ENCODE data around the gene SRCAP.

The SRCAP gene

DNA sequence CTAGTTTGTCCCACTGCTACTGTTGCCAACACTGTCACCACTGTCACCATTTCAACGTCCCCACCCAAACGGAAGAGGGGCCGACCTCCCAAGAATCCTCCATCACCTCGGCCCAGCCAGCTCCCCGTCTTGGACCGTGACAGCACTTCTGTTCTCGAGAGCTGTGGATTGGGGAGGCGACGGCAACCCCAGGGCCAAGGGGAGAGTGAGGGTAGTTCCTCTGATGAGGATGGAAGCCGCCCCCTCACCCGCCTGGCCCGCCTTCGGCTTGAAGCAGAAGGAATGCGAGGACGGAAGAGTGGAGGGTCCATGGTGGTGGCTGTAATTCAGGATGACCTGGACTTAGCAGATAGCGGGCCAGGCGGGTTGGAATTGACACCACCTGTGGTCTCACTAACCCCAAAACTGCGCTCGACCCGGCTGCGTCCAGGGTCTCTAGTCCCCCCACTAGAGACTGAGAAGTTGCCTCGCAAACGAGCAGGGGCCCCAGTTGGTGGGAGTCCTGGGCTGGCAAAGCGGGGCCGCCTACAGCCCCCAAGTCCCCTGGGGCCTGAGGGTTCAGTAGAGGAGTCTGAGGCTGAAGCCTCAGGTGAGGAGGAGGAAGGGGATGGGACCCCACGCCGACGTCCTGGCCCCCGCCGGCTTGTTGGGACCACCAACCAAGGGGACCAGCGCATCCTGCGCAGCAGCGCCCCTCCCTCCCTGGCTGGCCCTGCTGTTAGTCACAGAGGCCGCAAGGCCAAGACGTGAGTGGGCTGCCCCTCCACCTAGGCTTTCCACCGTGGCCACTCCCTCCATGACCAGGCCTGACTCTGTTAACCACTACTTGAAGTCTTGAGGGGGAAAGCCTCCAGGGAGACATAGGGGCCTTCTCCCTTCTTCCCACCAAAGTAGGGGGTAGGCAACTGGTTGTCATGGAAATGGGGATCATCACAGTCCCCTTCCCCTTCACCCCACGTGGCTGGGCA, 40.3 kb downstream of the SRCAP start:
- Histone ChIP-seq H3K9ac (ENCODE audit: low read length) (no peak overlapping the region), H3K4me3 (ENCODE audit: low read depth, low read length) (no peak overlapping the region), H3K4me1 (ENCODE audit: control insufficient read depth, insufficient read depth, low read length) (peaks cover 18% of the 10 kb centered on the region; the same call in 1 of the 2 replicates), H3K27me3 (ENCODE audit: control insufficient read depth, insufficient read depth, low read length) (no peaks in the 10 kb centered on the region), H3K36me3 (ENCODE audit: control insufficient read depth, insufficient read depth, low read length) (peaks cover 71% of the 10 kb centered on the region), H3K9me3 (ENCODE audit: control insufficient read depth, insufficient read depth, low read depth, low read length) (no peaks in the 10 kb centered on the region), H3K27ac (ENCODE audit: low read depth, low read length) (no peak overlapping the region)

DNA sequence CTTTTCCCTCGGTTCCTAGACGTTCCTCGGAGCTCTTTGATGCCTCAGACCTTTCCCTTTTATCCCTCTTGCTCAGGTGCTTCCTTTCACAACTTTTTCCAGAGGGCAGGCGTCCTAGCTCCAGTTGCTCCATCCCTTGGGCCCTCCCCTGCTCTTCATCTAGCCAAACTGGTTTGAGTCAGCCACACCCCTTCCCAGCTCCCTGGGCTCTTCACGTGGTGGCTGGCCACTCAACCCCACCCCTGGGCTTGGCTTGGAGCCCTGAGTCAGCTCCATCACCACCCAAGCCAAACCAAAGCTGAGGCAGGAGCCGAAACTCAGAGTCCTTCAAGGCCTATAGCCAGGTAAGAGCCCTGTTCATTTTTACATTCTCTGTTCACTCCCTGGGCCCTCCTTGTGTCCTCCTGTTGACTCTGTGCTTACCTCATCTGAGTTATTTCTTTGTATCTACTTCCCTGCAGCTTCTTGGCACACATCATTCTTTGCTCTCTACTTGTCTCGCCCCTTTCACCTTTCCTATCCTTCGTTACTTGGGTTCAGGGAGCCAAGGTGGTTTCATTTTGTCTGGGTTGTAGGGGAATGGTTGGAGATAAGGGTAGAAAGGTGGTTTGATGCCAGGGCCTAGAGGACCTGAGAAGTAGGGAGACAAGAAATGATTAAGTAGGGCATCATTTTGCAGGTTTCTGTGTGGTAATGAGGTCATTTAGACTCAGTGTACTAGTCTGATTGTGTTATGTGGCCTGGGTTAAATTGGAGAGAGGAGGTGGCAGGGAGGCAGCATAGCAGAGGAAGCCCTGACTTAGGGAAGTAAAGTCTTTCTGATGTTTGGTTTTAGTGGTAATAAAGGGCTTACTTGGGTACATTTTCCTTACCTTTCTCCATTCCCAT, 41.6 kb downstream of the SRCAP start:
- H3K9ac ChIP-seq (ENCODE audit: low read length), result peak overlapping the region; percentile 54
- peaks cover 18% of the 10 kb centered on the region; the same call in 1 of the 2 replicates for H3K4me1 ChIP-seq (ENCODE audit: control insufficient read depth, insufficient read depth, low read length)
- no peaks in the 10 kb centered on the region for H3K9me3 ChIP-seq (ENCODE audit: control insufficient read depth, insufficient read depth, low read depth, low read length)
- H3K27ac ChIP-seq (ENCODE audit: low read depth, low read length), result no peak overlapping the region
- H3K27me3 ChIP-seq (ENCODE audit: control insufficient read depth, insufficient read depth, low read length), result no peaks in the 10 kb centered on the region
- peak overlapping the region; percentile 27; the same call in 1 of the 2 replicates for H3K4me3 ChIP-seq (ENCODE audit: low read depth, low read length)
- H3K36me3 ChIP-seq (ENCODE audit: control insufficient read depth, insufficient read depth, low read length), result peaks cover 73% of the 10 kb centered on the region

DNA sequence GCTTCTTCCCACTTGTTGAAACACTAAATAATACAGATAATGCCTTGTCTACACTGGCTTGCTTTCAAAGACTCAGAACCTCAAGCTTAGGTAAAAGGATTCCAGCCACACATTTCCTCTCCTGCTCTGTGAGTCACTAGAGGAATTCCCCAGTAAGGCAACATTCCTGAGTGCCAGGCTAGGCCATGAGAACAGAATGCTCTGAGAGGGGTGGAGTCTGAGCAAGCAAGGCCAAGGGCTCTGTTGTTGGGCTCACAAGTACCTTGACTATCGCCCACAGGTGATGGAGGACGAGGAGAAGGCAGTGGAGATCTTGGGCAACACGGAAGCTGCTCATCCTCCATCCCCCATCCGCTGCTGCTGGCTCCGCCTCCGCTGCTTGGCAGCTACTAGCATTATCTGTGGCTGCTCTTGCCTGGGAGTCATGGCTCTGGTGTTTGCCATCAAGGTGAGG, 42.5 kb downstream of the SRCAP start:
- H3K4me3 ChIP-seq (ENCODE audit: low read depth, low read length), result no peak overlapping the region

DNA sequence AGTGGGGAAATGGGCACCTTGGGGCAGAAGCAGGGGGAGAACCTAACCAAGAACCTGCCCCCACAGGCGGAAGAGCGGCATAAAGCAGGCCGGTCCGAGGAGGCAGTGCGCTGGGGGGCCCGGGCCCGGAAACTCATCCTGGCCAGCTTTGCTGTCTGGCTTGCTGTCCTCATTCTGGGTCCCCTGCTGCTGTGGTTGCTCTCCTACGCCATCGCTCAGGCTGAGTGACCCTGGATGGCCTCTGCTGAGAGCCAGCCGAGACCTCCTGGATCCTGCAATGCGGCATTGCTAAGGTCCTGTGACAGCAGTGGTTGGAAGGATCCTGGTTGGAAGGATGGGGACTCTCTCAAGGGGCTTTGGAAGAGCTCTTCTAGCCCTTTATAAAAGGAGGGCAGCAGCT, 44.7 kb downstream of the SRCAP start:
- Histone ChIP-seq H3K36me3 (ENCODE audit: control insufficient read depth, insufficient read depth, low read length) (peaks cover 42% of the 10 kb centered on the region), H3K27ac (ENCODE audit: low read depth, low read length) (no peak overlapping the region)

More for the DNA sequence above, 42.5 kb downstream of the SRCAP start:
- H3K27me3 ChIP-seq (ENCODE audit: control insufficient read depth, insufficient read depth, low read length), result no peaks in the 10 kb centered on the region
- no peaks in the 10 kb centered on the region for H3K9me3 ChIP-seq (ENCODE audit: control insufficient read depth, insufficient read depth, low read depth, low read length)
- peaks cover 18% of the 10 kb centered on the region; the same call in 1 of the 2 replicates for H3K4me1 ChIP-seq (ENCODE audit: control insufficient read depth, insufficient read depth, low read length)
- H3K36me3 ChIP-seq (ENCODE audit: control insufficient read depth, insufficient read depth, low read length), result peaks cover 64% of the 10 kb centered on the region
- no peak overlapping the region for H3K27ac ChIP-seq (ENCODE audit: low read depth, low read length)
- H3K9ac ChIP-seq (ENCODE audit: low read length), result peak overlapping the region; percentile 54

DNA sequence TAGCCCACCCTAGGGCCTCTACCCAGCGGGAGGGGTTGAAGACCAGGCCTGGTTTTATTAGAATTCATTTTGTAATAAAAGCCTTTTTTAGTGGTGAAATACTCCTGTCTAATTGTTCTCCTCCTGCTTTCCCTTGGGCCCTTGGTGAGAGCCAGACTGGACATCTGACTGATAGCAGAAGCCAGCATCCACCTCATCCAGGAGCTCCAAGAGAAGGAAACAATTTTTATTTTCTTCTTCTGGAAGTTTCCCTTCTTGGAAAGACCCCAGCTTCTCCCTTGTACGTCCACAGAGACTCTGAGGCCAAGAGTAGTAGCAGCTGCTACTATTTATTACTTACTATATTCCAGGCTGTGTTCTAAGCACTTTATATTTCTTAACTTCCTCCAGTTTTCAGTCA, 45.2 kb downstream of the SRCAP start:
- Histone ChIP-seq H3K9ac (ENCODE audit: low read length) (no peak overlapping the region), H3K4me1 (ENCODE audit: control insufficient read depth, insufficient read depth, low read length) (peaks cover 24% of the 10 kb centered on the region; the same call in 1 of the 2 replicates), H3K27me3 (ENCODE audit: control insufficient read depth, insufficient read depth, low read length) (no peaks in the 10 kb centered on the region), H3K36me3 (ENCODE audit: control insufficient read depth, insufficient read depth, low read length) (peaks cover 37% of the 10 kb centered on the region), H3K27ac (ENCODE audit: low read depth, low read length) (no peak overlapping the region), H3K9me3 (ENCODE audit: control insufficient read depth, insufficient read depth, low read depth, low read length) (no peaks in the 10 kb centered on the region), H3K4me3 (ENCODE audit: low read depth, low read length) (no peak overlapping the region)

More for the DNA sequence above, 44.7 kb downstream of the SRCAP start:
- Histone ChIP-seq H3K4me3 (ENCODE audit: low read depth, low read length) (no peak overlapping the region), H3K9me3 (ENCODE audit: control insufficient read depth, insufficient read depth, low read depth, low read length) (no peaks in the 10 kb centered on the region), H3K9ac (ENCODE audit: low read length) (no peak overlapping the region), H3K4me1 (ENCODE audit: control insufficient read depth, insufficient read depth, low read length) (peaks cover 24% of the 10 kb centered on the region; the same call in 1 of the 2 replicates), H3K27me3 (ENCODE audit: control insufficient read depth, insufficient read depth, low read length) (no peaks in the 10 kb centered on the region)

DNA sequence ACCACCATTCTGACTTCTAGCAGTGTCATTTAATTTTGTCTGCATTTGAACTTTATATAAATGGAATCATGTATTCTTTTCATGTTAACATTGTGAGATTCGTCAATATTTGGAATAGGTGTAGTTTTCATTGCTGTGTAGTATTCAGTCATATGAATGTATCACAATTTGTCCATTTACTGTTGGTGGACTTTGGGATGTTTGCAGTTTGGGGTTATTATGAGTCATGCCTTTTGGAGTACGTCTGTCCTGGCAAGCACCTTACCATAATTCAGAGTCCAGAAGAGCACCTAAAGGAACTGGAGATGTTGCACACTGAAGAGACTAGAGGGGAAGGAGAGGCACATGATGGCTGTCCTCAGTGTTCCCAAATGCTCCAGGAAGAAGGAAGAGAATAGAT, 46.1 kb downstream of the SRCAP start:
- Histone ChIP-seq H3K36me3 (ENCODE audit: control insufficient read depth, insufficient read depth, low read length) (peaks cover 31% of the 10 kb centered on the region), H3K27ac (ENCODE audit: low read depth, low read length) (no peak overlapping the region)

DNA sequence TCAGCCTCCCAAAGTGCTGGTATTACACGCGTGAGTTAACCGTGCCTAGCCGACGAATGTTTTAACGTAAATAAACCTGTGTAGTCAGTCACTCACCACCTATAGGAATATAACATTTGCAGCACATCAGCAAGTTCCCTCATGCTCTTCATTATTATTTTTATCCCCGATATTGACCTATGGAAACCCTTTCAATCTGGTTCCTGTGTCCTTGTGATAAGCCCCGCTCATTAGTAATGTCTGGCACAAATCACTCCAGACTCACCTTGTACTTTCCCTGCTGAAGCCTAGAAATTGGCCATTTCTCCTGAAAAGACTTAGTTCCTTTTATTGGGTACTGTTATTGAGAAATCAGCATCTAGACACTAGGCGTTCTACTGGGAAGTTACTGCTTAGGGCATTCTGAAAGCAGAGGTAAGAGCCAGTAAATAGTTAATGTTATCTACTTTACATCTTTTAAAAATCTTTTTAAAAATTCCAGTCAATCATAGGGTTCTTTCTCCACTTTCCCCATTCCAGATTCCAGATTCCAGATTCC, 47.7 kb downstream of the SRCAP start:
- H3K27me3 ChIP-seq (ENCODE audit: control insufficient read depth, insufficient read depth, low read length), result no peaks in the 10 kb centered on the region
- H3K4me1 ChIP-seq (ENCODE audit: control insufficient read depth, insufficient read depth, low read length), result 0 out of 2 replicates have a peak, but pooled peaks cover 7% of the 10 kb centered on the region
- H3K9ac ChIP-seq (ENCODE audit: low read length), result no peak overlapping the region
- peaks cover 41% of the 10 kb centered on the region for H3K36me3 ChIP-seq (ENCODE audit: control insufficient read depth, insufficient read depth, low read length)
- H3K27ac ChIP-seq (ENCODE audit: low read depth, low read length), result no peak overlapping the region
- H3K9me3 ChIP-seq (ENCODE audit: control insufficient read depth, insufficient read depth, low read depth, low read length), result no peaks in the 10 kb centered on the region
- H3K4me3 ChIP-seq (ENCODE audit: low read depth, low read length), result no peak overlapping the region

More for the DNA sequence above, 46.1 kb downstream of the SRCAP start:
- Histone ChIP-seq H3K4me1 (ENCODE audit: control insufficient read depth, insufficient read depth, low read length) (peaks cover 20% of the 10 kb centered on the region; the same call in 1 of the 2 replicates), H3K9ac (ENCODE audit: low read length) (no peak overlapping the region), H3K4me3 (ENCODE audit: low read depth, low read length) (no peak overlapping the region), H3K27me3 (ENCODE audit: control insufficient read depth, insufficient read depth, low read length) (no peaks in the 10 kb centered on the region), H3K9me3 (ENCODE audit: control insufficient read depth, insufficient read depth, low read depth, low read length) (no peaks in the 10 kb centered on the region)

DNA sequence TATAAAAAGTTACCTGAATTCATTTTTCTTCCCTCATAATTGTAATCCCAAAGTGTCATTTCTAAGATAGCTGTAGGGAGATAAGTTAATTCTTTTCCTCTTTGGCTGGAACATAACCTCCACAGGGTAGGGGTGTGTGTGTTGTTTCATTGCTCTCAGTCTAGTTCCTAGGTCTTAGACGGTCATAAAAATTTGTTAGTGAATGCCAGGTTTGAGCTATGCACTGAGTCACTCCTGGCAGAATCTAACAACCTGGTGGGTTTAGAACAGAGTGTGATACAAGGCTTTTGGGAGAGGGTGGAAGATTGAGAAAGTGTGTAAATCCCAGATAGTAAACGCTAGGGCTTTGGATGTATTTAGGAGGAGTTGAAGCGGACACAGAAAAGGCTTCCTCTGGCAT, 48.4 kb downstream of the SRCAP start:
- Histone ChIP-seq H3K4me1 (ENCODE audit: control insufficient read depth, insufficient read depth, low read length) (0 out of 2 replicates have a peak, but pooled peaks cover 6% of the 10 kb centered on the region), H3K27ac (ENCODE audit: low read depth, low read length) (peak overlapping the region; percentile 11; the same call in 1 of the 2 replicates), H3K9ac (ENCODE audit: low read length) (peak overlapping the region; percentile 86), H3K36me3 (ENCODE audit: control insufficient read depth, insufficient read depth, low read length) (peaks cover 37% of the 10 kb centered on the region), H3K9me3 (ENCODE audit: control insufficient read depth, insufficient read depth, low read depth, low read length) (no peaks in the 10 kb centered on the region), H3K4me3 (ENCODE audit: low read depth, low read length) (peak overlapping the region; percentile 87), H3K27me3 (ENCODE audit: control insufficient read depth, insufficient read depth, low read length) (no peaks in the 10 kb centered on the region)

DNA sequence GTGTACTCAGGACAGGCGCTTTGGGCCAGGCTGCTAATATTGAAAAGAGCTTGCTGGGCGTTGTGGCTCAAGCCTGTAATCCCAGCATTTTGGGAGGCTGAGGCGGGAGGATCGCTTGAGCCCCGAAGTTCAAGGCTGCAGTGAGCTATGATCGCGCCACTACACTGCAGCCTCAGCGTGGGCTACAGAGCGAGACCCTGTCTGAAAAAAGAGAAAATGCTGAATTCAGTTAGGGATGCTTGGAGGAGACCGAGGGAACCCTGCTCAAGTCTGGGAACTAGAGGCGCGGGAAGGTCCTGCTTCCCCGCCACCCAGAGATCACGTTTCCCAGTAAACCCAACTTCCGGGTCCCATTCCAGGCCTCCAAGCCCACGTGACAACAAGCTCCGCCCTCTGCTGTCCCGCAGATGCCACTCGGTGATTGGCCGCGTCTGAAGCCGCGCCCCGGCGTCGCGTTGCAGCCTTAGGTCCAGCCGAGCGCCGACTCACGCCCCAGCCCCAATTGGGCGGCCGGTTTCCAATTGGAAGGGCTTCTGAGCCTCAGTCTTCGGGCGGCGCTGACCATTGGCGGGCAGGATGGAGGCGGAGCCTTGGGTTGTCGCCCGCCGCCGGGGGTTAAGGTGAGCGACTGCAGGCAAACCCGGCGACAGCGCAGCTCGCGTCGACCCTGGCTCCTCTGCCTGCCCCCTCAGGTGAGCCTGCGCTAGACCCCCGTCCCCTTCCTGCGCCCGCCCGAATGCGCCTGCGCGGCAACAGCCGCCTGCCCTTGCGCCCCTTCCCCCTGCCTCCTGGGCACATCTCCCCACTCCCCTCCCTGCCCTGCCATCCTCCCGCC, 49.0 kb downstream of the SRCAP start, which contains the start of gene PHKG2:
Gene PHKG2, plus strand, starts transcription at position 627 of the 835 bp plus-strand sequence. CDS start 396 bp downstream, outside the sequence.
- Histone ChIP-seq H3K9ac (ENCODE audit: low read length) (peak within 1 kb of the TSS; percentile 86), H3K4me3 (ENCODE audit: low read depth, low read length) (peak within 1 kb of the TSS; percentile 87), H3K9me3 (ENCODE audit: control insufficient read depth, insufficient read depth, low read depth, low read length) (no peaks in the 10 kb centered on the region), H3K27ac (ENCODE audit: low read depth, low read length) (peak within 1 kb of the TSS; percentile 11; the same call in 1 of the 2 replicates), H3K36me3 (ENCODE audit: control insufficient read depth, insufficient read depth, low read length) (peaks cover 40% of the 10 kb centered on the region), H3K4me1 (ENCODE audit: control insufficient read depth, insufficient read depth, low read length) (0 out of 2 replicates have a peak, but pooled peaks cover 6% of the 10 kb centered on the region), H3K27me3 (ENCODE audit: control insufficient read depth, insufficient read depth, low read length) (no peaks in the 10 kb centered on the region)
